K562 (cell line): ENCODE results near the gene ABCA7. TPM values are rescaled to one million over a fixed set of nuclear protein-coding genes. Genes with fewer than 3 reads are reported as not detected.
A peak's percentile ranks its signal among the peaks of the same experiment; 100 is the strongest.

Experiments
- BRCA1 ChIP-seq, 2 experiments: fragments of 450-650 bp in 1 of 2; sonication (generic) in 1 of 2; formaldehyde crosslinking in 1 of 2; IDR thresholded peaks; 2 replicates each; pipeline versions ENCODE4 v1.5.0 to v1.6.1; 2017 to 2020; ENCODE audit warnings: mild to moderate bottlenecking in 1 of 2, missing genetic modification reagents in 1 of 2
- CGGBP1 ChIP-seq: fragments of 250-450 bp; sonication (Bioruptor Pico); IDR thresholded peaks from 2 replicates; pipeline ENCODE4 v1.9.0; 2021; ENCODE audit warnings: mild to moderate bottlenecking
- EZH2 ChIP-seq: IDR thresholded peaks from 2 replicates; pipeline ENCODE4 v1.6.1; 2012; ENCODE audit warnings: low read depth, mild to moderate bottlenecking, inconsistent platforms, low read length, borderline replicate concordance
- FOXJ2 ChIP-seq: fragments of 200-800 bp; sonication (Bioruptor generic); IDR thresholded peaks from 2 replicates; pipeline ENCODE4 v1.6.1; 2016; ENCODE audit warnings: missing genetic modification characterization, missing compliant biosample characterization
- GATA2 ChIP-seq: sonication (generic); formaldehyde crosslinking; IDR thresholded peaks from 2 replicates; pipeline ENCODE4 v1.4.0; 2020; ENCODE audit warnings: mild to moderate bottlenecking, missing genetic modification reagents
- HDAC2 ChIP-seq: fragments of 450-650 bp; IDR thresholded peaks from 2 replicates; pipeline ENCODE4 v1.6.1; 2016; ENCODE audit warnings: mild to moderate bottlenecking
- PBX2 ChIP-seq, 2 experiments: IDR thresholded peaks in 1 of 2; conservative IDR thresholded peaks in 1 of 2; 2 replicates each; pipeline ENCODE4 v1.6.1; 2016; ENCODE audit warnings: low read depth in 2 of 2, mild to moderate bottlenecking in 1 of 2, missing compliant biosample characterization in 1 of 2, missing genetic modification characterization in 1 of 2, moderate library complexity in 1 of 2
- RNF2 ChIP-seq: sonication (generic); IDR thresholded peaks from 2 replicates; pipeline ENCODE4 v1.6.1; 2016
- SMARCC2 ChIP-seq: fragments of 450-650 bp; IDR thresholded peaks from 2 replicates; pipeline ENCODE4 v1.6.1; 2017; ENCODE audit warnings: antibody characterized with exemption, moderate library complexity, mild to moderate bottlenecking, low read depth
- SRSF7 ChIP-seq: fragments of 200-400 bp; formaldehyde crosslinking; optimal IDR thresholded peaks from 2 replicates; pipeline ENCODE3; 2017; ENCODE audit warnings: mild to moderate bottlenecking, low read depth, low read length
- STAT6 ChIP-seq: sonication (generic); formaldehyde crosslinking; IDR thresholded peaks from 2 replicates; pipeline ENCODE4 v1.8.1; 2023; ENCODE audit warnings: mild to moderate bottlenecking, missing genetic modification reagents
- TSC22D4 ChIP-seq: fragments of 450-650 bp; IDR thresholded peaks from 2 replicates; pipeline ENCODE4 v1.6.1; 2016; ENCODE audit warnings: missing genetic modification characterization, missing biosample characterization, control low read depth
- ZBTB1 ChIP-seq: sonication (generic); formaldehyde crosslinking; IDR thresholded peaks from 2 replicates; pipeline ENCODE4 v1.8.1; 2023; ENCODE audit warnings: missing genetic modification reagents, low read depth, mild to moderate bottlenecking, borderline replicate concordance
- ZKSCAN3 ChIP-seq: fragments of 250-450 bp; sonication (Bioruptor Pico); IDR thresholded peaks from 2 replicates; pipeline ENCODE4 v1.4.0; 2020
- ZNF311 ChIP-seq: fragments of 250-450 bp; sonication (Bioruptor Pico); IDR thresholded peaks from 2 replicates; pipeline ENCODE4 v1.4.0; 2020; ENCODE audit warnings: mild to moderate bottlenecking, moderate library complexity
- ZNF408 ChIP-seq: fragments of 250-450 bp; sonication (Bioruptor Pico); IDR thresholded peaks from 2 replicates; pipeline ENCODE4 v1.4.0; 2020; ENCODE audit warnings: low read depth, mild to moderate bottlenecking, moderate library complexity
- ZNF431 ChIP-seq: sonication (generic); formaldehyde crosslinking; IDR thresholded peaks from 2 replicates; pipeline ENCODE4 v1.8.0; 2022; ENCODE audit warnings: mild to moderate bottlenecking, missing genetic modification reagents
- ZNF507 ChIP-seq: conservative IDR thresholded peaks from 2 replicates; pipeline ENCODE4 v1.6.1; 2017; ENCODE audit warnings: missing genetic modification characterization, missing compliant biosample characterization
- ZNF695 ChIP-seq: fragments of 450-650 bp; formaldehyde crosslinking; IDR thresholded peaks from 2 replicates; pipeline ENCODE4 v1.4.0; 2020; ENCODE audit warnings: mild to moderate bottlenecking, moderate library complexity
- polyA plus RNA-seq, 8 experiments: library from polyadenylated mRNA; depleted of rRNA in 4 of 8; stranded (reverse) in 5 of 8; unstranded in 3 of 8; fragments of >200 nt; fragmentation: Nextera tagmentation in 2 of 8; fragmentation: Illumina TruSeq in 1 of 8; extraction: Ambion mirVana in 2 of 8; extraction: Trizol in 1 of 8; gene quantifications; 2 replicates each; pipeline versions ENCODE4 v1.2.1 to v1.2.3, GENCODE V29; 2011 to 2014; ENCODE audit warnings: inconsistent platforms in 1 of 8, missing spikeins in 1 of 8
- total RNA-seq, 7 experiments: library from RNA; depleted of rRNA in 6 of 7; stranded (reverse); fragments of >200 nt in 6 of 7; fragmentation: Illumina TruSeq in 2 of 7; extraction: Trizol in 2 of 7; gene quantifications; 2 replicates each; pipeline versions ENCODE4 v1.2.1 to v1.2.3, GENCODE V29; 2011 to 2021; ENCODE audit warnings: low replicate concordance in 1 of 7
- TF ChIP-seq, protein P1 (sequence below): fragments of 250-450 bp; sonication (Bioruptor Pico); IDR thresholded peaks from 2 replicates; pipeline ENCODE4 v1.4.0; 2020; ENCODE audit warnings: mild to moderate bottlenecking, moderate library complexity, borderline replicate concordance

The ABCA7 gene
- total and polyA plus RNA-seq, 9 of the 15 experiments (the other 6 are each of a cell fraction or from before 2014, with no cell fraction given) = 2.3 to 96.1 (median 31.2) TPM

DNA sequence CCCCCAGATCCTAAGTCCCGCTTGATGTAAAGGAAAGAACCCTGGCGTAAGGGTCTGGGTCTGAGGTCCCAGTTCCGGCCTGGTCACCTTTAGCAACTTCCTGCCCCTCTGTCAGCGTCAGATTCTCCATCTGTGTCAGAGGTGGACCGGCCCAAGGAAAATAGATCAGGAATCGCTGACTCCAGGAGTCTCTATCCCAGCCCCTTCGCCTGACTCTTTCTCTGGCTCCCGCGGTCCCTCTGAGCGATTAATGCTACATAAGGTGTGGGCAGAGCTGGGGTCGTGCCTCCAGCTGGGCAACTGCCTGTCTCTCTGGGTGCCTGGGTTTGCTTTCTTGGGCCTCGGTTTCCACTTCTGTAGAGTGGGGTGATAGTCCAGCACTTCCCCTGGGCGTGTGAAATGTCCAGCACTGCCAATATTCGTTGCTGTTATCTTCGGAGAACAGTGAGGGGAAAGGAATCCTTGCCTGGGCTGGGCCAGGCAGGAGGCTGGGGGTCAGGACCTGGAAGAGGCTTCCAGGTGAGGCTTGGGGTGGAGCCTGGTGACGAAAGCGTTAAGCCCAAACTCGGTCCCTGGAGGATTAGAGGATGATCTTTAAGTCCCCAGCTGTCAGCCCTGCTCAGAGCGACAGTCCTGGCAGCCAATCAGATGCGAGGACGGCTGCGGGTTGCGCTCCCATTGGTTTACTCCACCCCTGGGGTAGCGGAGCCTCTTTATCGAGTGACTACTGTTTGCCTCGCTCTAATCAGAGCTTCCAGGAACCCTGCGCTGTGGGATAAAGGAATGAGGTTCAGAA, 767 bp downstream of the ABCA7 start (continued):
- TF ChIP-seq ZNF311 = no peak
- TF ChIP-seq ZKSCAN3 (CRISPR knock-in tag) = no peak
- no peak for TF ChIP-seq BRCA1 (IDR thresholded peaks at IDR 0.05)
- TF ChIP-seq BRCA1 (CRISPR knock-in tag; IDR thresholded peaks at IDR 0.05) = 0 out of 2 replicates have a peak, but pooled peaks have one; percentile 57
- TF ChIP-seq ZNF507 (tag) = no peak
- TF ChIP-seq TSC22D4 = no peak
- TF ChIP-seq FOXJ2 (tag) = no peak
- no peak for TF ChIP-seq STAT6 (CRISPR knock-in tag)
- no peak for TF ChIP-seq SMARCC2
- TF ChIP-seq, protein P1, sequence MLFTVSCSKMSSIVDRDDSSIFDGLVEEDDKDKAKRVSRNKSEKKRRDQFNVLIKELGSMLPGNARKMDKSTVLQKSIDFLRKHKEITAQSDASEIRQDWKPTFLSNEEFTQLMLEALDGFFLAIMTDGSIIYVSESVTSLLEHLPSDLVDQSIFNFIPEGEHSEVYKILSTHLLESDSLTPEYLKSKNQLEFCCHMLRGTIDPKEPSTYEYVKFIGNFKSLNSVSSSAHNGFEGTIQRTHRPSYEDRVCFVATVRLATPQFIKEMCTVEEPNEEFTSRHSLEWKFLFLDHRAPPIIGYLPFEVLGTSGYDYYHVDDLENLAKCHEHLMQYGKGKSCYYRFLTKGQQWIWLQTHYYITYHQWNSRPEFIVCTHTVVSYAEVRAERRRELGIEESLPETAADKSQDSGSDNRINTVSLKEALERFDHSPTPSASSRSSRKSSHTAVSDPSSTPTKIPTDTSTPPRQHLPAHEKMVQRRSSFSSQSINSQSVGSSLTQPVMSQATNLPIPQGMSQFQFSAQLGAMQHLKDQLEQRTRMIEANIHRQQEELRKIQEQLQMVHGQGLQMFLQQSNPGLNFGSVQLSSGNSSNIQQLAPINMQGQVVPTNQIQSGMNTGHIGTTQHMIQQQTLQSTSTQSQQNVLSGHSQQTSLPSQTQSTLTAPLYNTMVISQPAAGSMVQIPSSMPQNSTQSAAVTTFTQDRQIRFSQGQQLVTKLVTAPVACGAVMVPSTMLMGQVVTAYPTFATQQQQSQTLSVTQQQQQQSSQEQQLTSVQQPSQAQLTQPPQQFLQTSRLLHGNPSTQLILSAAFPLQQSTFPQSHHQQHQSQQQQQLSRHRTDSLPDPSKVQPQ = no peak
- TF ChIP-seq ZNF431 = no peak
- TF ChIP-seq ZNF695 = no peak
- no peak for TF ChIP-seq SRSF7
- TF ChIP-seq RNF2 = peak; percentile 50; the same call in 1 of the 2 replicates
- TF ChIP-seq ZNF408 (CRISPR knock-in tag) = no peak
- TF ChIP-seq GATA2 = peak; percentile 14; the same call in 1 of the 2 replicates
- peak; percentile 99 for TF ChIP-seq HDAC2
- TF ChIP-seq EZH2 = no peak
- TF ChIP-seq ZBTB1 (CRISPR knock-in tag) = no peak
- no peak for TF ChIP-seq CGGBP1 (CRISPR knock-in tag)
- peak; percentile 99 for TF ChIP-seq PBX2 (CRISPR knock-in tag; IDR thresholded peaks at IDR 0.05; ENCODE audit: low read depth)
- TF ChIP-seq PBX2 (tag; conservative IDR thresholded peaks at IDR 0.05; ENCODE audit: low read depth) = peak; percentile 99
